Kidney tubule cell (primary cell): ENCODE measurements around the gene MLF1.
"Not testable (repeated sequence)": the region's sequence is repeated elsewhere in the genome, so short reads cannot be mapped to it uniquely, and the experiment has no call there.

ENCODE experiments used
- DNase-seq: peaks from one replicate; pipeline ENCODE4 v3.0.0-alpha.2; 2018; ENCODE audit warnings: low spot score

Gene MLF1, protein sequence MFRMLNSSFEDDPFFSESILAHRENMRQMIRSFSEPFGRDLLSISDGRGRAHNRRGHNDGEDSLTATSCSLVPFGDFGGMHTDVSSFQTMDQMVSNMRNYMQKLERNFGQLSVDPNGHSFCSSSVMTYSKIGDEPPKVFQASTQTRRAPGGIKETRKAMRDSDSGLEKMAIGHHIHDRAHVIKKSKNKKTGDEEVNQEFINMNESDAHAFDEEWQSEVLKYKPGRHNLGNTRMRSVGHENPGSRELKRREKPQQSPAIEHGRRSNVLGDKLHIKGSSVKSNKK

DNA sequence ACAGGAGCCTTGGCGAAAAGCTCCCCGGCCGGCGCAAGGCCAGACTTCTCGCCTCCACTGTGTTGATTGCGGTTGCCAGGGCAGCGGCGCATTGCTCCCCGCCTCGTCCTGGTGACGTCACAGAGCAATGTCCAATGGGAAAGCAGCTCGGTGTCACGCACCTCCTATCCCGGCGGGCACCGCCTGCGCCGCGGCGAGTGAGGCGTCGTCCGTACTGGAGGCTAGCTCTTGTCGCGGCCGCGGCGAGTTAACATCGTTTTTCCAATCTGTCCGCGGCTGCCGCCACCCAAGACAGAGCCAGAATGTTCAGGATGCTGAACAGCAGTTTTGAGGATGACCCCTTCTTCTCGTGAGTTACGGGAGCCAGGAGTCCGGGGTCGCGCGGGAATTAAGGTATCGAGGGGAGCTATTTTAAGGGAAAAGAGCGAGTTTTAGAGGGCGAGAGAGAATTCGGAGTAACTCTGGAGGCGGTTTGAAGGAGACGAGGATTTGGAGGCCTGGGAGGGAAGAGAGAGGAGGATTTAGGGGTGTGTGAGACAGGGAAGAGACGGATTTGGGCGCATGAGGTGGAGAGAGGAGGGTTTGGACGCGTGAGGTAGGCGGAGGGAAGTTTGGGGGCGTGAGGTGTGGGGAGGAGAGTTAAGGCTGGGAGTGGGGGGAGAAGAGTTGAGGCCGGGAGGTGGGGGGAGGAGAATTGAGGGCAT lies at the start of gene MLF1:
Gene MLF1, plus strand, starts transcription at position 196 of the 704 bp plus-strand sequence. Its CDS starts 107 bp downstream, at position 303.
- peak; percentile 97 for DNase-seq

DNA sequence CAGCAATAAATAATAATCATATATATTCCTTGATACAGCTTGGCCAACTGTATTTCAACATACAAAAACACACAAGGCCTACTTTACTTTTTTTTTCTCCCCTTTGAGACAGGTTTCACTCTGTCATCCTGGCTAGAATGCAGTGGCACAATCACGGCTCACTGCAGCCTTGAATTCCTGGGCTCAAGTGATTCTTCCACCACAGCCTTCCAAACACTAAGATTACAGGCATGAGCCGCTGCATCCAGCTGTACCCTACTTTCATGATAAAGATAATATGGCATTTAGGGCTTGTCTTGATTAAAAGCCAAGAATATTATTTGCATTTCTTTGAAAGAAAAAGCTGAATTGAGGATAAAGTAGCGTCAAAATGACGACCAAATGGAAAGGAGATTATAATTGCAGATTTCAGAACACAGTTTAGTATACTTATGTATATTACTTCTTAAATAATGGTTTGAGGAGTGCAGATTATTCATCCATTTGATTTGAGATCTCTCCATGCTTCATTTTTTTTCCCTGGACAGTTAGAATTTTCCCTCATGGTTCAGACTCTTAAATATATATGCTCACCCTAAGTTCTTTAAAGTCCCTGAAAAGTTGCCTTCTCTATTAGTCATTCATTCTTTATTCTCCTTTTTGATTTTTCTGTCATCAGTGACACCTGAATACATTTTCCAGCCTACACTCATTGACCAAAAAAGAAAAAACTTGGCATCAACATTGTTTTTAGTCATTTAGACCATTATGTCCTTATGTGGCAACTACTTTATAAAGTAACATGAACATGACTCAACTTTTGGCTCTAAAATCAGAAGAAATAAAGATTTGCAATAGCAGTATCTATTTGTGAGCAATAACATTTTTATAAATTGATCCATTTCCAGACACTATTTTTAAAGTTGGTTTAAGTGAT lies 48.5 kb upstream of the MLF1 start:
- no peak for DNase-seq

DNA sequence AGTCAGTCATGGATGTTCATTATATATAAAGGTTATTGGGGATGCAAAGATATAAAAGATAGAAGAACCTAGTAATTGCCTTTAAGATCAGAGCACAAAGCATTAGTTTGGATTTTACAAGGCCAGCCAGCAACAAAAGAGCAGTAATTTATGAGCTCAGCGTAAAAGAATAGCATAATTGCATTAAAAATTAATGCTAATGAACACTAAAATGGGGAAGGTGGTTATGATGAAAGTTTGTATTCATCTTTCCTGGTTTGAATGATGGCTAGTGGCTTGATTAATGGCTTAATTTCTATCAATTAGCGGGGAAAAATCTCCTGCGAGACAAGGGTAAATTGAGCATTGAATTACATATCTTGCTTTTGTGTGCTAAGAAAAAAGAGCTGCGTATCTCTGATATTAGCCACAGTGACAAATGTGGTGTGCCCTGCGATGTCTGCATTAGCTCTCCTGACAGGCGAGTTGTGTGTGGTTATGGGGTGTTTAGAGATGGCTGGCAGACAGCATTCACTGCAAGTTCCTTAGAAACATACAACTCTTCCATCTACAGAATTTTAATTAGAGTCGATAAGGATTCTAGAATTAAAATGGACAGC lies 42.8 kb upstream of the MLF1 start:
- no peak for DNase-seq

DNA sequence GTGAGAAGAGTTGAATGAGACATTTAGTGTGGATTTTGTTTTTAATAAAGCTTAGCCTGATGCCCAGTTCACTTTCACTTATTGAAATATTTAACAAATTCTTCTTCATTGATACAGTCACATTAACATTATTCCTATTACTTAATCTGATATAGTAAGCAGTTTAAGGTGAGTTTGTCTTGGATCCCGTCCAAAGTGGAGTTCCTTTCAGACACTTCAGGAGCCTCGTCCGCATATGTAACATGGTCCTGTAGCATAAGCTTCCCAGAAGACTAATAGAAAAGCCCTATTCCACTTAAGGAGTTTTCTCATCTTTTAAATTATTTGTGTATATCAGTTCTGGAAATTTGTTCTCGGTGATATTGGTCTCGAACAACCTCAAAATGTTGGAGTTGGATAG lies 39.7 kb upstream of the MLF1 start:
- DNase-seq: peak; percentile 20

DNA sequence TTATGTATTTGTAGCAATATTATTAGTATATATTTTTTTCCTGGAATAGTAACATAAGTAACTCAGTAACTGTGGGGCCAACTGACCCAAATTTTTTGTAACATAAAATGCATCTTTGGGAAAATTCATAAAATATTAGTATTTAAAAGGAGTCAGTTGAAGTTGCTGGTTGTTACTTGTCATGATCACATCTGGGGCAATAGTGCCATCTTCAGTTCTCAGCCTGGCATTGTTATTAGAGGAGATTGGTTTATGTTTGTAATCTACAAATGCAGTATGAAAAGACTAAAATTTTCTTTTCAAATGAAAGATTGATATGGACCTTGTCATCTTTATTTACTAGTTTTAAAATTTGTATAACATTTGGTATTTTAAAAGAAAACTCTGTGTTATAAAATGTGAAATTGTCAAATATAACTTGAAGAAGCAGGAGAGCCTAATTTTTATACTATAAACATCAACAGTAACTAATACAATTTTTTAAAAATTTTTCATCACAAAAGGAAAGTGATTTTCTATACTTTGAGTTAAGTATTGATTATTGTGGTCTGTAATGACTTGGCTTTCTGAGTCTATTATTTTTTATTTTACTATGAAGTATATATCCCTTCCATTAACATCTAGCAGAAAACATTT lies 38.8 kb upstream of the MLF1 start:
- DNase-seq: peak; percentile 53

DNA sequence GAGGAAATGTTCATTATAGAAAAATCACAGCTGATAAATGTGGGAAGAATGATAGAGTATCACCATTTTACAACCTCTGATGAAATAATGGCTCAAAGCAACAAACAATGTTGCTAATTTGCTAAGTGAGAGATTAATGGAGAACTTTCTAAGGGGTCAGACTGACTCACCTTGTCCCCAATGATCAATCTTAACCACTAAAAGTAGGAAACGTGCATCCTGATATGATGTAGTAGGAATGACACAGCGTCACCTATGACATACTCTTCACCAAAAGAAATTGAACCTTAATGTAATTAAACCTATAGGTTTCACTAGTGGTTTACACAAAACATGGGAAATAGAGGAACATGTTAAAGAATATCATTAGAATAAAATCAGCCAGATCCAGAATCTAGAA lies 35.1 kb upstream of the MLF1 start:
- DNase-seq: no peak

DNA sequence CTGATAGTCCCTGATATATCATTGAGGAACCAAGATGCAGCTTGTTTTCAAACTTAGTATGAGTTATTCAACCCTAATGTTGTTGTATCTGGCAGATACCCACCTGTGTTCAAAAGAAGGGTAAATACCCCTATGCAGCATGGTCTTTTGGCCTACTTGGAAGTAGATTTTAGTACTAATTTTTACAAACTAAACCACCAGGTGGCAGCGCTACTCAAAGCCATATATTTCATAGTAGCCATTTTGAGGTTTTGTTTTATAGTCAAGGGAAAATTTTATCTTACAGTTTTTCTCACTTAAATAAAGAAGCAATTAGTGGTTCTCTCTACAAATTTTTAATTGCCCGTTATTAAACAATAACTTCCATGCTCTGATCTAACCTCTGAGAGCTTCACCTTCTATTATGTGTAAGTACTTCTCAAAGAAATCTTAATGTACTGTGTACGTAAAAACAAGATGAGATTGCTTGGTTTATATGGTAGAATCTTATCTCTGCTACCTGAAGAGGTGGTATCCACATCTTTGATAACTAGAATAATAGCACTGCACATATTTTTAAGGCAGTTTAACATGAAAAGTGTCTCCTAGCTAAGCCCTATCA lies 31.5 kb upstream of the MLF1 start:
- peak; percentile 55 for DNase-seq

DNA sequence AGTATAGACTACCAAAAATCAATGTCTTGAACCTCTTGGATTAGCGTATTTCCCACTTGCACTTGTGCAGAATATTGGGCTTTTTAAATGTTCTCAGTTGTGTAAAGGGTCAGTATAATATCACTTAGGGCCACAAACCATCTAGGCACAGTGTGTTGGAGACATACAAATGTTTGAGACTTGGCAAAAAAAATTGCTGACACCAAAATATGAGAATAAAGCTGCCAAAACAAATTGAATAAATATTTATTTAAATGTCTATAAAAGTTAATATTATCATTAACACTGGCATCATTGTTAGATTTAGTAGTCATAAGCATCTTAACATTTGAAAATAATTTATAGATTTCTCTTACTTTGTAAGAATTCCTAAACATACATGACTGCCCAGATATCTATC lies 30.9 kb upstream of the MLF1 start:
- no peak for DNase-seq

DNA sequence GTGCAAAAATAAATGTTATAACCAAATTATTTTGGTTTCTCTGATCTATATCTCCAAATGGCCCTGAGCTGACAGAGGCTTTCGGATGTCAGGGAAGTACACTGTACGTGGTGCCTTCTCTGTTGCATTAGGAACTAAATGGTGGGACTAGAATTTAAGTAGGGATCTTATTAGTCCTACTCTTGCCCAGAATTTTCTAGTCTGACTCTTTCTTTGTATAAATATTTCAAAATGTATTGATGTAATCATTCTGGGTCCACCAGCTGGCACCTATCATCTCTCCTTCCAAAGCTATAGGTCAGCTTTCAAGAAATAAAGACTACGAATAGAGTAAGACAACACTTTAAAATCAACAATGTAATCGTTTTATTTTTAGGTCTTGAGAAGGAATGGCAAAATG lies 22.3 kb upstream of the MLF1 start:
- DNase-seq: no peak

DNA sequence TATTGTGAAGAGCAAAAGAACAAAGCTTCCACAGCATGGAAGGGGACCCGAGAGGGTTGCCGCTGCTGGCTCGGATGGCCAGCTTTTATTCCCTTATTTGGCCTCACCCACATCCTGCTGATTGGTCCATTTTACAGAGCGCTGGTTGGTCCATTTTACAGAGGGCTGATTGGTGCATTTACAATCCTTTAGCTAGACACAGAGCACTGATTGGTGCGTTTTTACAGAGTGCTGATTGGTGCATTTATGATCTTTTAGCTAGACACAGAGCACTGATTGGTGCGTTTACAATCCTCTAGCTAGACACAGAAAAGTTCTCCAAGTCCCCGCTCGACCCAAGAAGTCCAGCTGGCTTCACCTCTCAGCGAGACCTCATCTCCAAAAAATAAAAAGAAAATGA lies 21.1 kb upstream of the MLF1 start:
- not testable (repeated sequence) for DNase-seq

DNA sequence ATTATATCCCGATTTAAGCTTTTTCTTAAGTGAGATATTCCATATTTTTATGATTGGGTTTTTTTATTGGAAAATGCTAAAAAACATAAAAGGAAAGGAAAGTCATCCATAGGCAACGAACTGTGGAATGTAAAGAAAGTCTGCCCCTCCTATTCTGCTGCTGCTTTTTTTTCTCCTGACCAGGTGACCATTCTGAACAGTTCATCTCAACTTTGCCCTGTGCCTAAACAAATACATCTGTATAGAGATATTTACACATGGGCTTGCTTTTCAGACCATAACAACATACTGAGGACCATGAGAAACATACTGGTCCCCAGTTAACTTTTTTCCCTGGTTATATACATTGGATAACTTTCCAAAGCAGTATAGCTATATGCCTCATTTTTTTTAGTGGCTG lies 18.9 kb upstream of the MLF1 start:
- no peak for DNase-seq

DNA sequence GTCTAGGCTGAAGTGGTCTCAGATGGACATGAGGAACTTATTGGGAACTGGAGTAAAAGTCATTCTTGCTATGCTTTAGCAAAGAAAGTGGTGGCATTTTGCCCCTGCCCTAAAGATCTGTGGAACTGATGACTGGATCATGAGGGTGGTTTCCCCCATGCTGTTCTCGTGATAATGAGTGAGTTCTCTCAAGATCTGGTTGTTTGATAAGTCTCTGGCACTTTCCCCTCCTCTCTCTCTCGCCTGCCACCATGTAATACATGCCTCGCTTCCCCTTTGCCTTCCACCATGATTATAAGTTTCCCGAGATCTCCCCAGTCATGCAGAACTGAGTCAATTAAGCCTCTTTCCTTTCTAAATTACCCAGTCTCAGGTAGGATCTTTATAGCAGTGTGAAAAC lies 11.5 kb upstream of the MLF1 start:
- no peak for DNase-seq

DNA sequence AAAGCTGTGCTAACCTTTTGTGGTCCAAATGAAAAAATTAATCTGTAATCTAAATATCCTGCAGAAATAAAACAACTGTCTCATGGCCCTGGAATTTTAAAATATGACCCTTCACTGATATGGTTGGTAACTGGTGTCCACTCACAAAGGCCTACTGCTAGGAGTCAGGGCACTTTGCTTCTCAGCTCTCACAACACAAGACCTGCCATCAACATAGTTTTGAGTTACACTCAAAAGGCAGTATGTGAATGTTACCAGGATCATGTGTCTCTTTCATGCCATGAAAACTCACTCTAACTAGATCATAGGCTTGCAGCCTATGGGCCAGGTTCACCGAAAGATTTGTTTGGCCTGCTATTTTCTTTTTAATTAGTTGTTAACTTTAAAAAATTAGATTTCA lies 10.0 kb upstream of the MLF1 start:
- DNase-seq: no peak

DNA sequence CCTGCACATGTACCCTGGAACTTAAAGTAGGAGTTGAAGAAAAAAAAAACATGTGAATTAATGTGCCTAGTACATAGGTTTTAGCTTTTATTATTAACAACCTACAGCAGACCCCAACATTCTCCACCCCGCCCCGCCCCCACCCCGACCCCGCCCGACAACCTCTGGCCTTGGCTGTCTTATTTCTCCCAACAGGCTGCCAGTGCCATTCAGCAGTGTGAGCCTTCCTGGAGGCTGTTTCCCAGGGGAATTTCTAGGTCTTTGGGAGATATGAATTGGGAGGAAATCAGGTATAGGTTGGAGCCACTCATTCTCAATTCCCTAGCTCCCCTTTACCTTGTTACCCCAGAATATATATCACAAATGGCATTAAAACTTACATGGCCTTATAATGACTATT lies 8.3 kb upstream of the MLF1 start:
- DNase-seq: no peak

DNA sequence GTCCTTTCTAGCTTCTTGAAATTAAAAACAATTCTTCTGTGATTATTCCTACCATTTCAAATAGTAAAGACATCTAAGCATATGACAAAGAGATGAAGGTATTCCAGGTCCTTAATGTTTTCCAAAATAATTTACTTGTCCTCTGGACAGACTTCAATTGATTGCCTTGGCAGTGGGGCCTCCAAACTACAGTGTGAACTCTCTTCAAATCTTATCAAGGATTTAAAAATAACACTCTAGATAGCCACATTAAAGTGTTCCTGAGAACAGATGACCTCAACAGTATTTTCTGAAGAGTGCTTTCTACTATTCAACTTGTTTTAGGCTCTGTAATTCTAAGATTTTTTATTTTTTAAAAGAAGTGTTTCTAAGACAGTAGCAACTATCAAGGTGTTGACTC lies 7.9 kb upstream of the MLF1 start:
- DNase-seq: no peak

DNA sequence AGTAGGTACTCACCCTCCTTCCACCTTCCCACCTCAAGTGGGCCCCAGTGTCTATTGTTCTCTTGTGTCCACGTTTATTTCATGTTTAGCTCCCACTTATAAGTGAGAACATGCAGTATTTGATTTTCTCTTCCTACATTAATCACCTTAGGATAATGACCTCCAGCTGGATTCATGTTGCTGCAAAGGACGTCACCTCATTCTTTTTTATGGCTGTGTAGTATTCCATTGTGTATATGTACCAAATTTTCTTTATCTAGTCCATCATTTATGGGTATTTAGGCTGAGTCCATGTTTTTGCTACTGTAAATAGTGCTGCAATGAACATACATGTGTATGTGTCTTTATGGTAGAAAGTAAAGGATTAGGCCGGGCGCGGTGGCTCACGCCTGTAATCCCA lies 5.9 kb upstream of the MLF1 start:
- DNase-seq: no peak

DNA sequence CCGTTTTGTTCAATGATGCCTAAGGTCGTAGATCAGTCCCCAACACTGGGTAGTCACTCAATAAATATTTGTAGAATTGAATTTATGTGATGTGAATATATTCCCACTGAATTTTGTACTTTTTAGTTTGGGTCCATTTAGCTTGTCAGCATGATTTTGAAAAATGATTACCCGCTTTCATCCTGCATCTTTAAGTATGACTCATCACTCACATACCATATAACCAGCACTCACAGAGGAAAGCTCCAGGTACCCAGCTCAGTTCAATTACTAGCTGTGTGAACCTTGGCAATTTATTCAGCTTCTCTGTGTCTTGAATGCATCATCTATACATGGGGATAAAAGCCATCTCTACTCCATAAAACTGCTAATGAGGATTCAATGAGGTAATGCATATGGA lies 2.2 kb upstream of the MLF1 start:
- DNase-seq: peak; percentile 27

DNA sequence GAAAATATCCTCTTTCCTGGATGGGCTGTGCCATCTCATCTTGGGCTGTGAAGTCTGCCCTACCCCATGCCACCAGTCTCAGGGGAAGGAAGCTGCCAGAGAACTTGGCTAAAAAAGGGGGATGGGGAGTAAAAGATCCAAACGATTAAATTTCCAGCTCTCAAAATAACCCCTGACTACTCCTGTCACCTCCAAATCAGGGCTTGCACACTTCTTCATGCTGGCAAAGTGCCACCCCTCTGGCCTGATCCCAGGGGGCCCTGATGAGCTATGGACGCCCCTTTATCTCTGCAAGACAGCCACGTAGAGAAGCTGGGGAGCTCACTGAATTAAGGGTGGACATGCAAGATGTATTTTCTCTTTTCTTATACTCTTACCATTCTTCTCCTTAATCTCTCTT lies 1.2 kb upstream of the MLF1 start:
- DNase-seq: no peak

DNA sequence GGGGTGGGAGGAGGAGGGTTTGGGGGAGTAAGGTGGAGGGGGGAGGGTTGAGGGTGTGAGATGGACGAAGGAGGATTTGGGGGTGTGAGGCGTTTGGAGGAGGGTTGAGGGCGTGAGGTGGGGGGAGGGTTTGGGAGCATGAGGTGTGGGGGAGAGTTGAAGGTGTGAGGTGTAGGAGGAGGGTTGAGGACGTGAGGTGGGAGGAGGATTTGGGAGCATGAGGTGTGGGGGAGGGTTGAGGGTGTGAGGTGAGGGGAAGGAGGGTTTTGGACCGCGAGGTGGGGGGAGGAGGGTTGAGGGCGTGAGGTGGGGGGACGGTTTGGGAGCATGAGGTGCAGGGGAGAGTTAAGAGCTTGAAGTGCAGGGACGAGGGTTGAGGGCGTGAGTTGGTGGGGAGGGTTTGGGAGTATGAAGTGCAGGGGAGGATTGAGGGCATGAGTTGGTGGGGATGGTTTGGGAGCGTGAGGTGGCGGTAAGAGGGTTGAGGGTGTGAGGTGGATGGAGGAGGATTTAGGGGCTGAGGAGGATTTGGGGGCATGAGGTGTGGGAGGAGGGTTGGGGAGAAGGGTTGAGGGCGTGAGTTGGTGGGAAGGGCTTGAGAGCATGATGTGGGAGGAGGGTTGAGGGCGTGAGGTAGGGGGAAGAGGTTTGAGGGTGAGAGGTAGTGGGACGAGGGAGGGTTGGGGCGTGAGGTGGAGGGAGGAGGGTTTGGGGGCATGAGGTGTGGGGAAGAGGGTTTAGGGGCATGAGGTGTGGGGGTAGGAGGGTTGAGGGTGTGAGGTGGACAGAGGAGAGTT lies 1.2 kb downstream of the MLF1 start:
- no peak for DNase-seq

DNA sequence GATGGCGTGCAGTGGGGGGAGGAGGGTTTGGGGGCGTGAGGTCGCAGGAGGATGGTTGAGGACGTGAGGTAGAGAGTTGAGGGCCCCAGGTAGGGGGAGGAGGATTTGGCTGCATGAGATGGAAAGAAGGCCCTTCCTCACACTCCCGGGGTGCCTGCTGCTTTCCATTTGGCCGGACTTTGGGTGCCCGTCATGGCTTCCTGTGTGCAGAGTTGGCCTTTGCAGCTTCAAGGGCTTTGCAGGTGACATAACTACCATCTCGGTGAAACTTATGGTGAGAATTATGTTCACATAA lies 1.7 kb downstream of the MLF1 start:
- DNase-seq: no peak

DNA sequence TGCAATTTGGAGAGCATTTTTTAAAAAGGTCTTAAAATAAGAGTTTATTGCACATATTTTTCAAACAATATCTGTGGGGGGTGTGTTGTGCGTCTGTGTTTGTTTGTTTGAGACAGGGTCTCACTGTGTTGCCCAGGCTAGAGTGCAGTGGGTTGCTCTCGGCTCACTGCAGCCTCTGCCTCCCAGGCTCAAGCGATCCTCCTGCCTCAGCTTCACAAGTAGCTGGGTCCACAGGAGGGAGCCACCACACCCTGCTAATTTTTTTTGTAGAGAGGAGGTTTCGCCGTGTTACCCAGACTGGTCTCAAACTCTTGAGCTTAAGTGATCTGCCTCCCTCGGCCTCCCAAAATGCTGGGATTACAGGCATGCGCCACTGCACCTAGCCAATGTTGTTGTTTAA lies 2.7 kb downstream of the MLF1 start:
- DNase-seq: no peak
